Hepatocyte (in vitro differentiated cells): Measurements from ENCODE around the gene IFT88. TPM values are rescaled to one million over a fixed set of nuclear protein-coding genes. Genes with fewer than 3 reads are reported as not detected.

Experiments
- DNase-seq: peaks from one replicate; pipeline ENCODE4 v3.0.0-alpha.2; 2016; ENCODE audit warnings: low spot score
- H2AFZ ChIP-seq: fragments of 200-600 bp; sonication (generic); 2 replicates; pipeline ENCODE4 v1.6.0; 2016; ENCODE audit warnings: antibody characterized with exemption, mild to moderate bottlenecking
- H3K27ac ChIP-seq: fragments of 200-600 bp; sonication (generic); 2 replicates; pipeline ENCODE4 v1.5.1; 2016; ENCODE audit warnings: mild to moderate bottlenecking
- H3K27me3 ChIP-seq: fragments of 200-600 bp; sonication (generic); 2 replicates; pipeline ENCODE4 v1.6.1; 2016
- H3K36me3 ChIP-seq: fragments of 200-600 bp; sonication (generic); replicated peaks from 2 replicates; pipeline ENCODE4 v1.5.1; 2016; ENCODE audit warnings: low read depth; ENCODE audit not compliant: insufficient read depth
- H3K4me1 ChIP-seq: fragments of 200-600 bp; sonication (generic); 2 replicates; pipeline ENCODE4 v1.5.1; 2016; ENCODE audit warnings: mild to moderate bottlenecking, moderate library complexity; ENCODE audit not compliant: insufficient read depth
- H3K4me2 ChIP-seq: fragments of 200-600 bp; sonication (generic); 2 replicates; pipeline ENCODE4 v1.6.0; 2016
- H3K4me3 ChIP-seq: fragments of 200-600 bp; sonication (generic); 2 replicates; pipeline ENCODE4 v1.5.1; 2016; ENCODE audit warnings: mild to moderate bottlenecking
- H3K79me2 ChIP-seq: fragments of 200-600 bp; sonication (generic); 2 replicates; pipeline ENCODE4 v1.6.0; 2017; ENCODE audit warnings: mild to moderate bottlenecking
- H3K9me2 ChIP-seq: fragments of 200-600 bp; sonication (generic); replicated peaks from 2 replicates; pipeline ENCODE4 v1.6.0; 2017; ENCODE audit warnings: mild to moderate bottlenecking; ENCODE audit not compliant: insufficient read depth
- H3K9me3 ChIP-seq: fragments of 200-600 bp; sonication (generic); 2 replicates; pipeline ENCODE4 v1.5.1; 2016; ENCODE audit warnings: low read depth, mild to moderate bottlenecking
- H4K20me1 ChIP-seq: fragments of 200-600 bp; sonication (generic); 2 replicates; pipeline ENCODE4 v1.6.0; 2016; ENCODE audit warnings: mild to moderate bottlenecking; ENCODE audit not compliant: insufficient read depth, poor library complexity, severe bottlenecking
- CTCF ChIP-seq: fragments of 200-600 bp; sonication (generic); IDR thresholded peaks from 2 replicates; pipeline ENCODE4 v1.5.1; 2016; ENCODE audit warnings: antibody characterized with exemption, mild to moderate bottlenecking; ENCODE audit not compliant: poor library complexity
- EZH2 ChIP-seq: fragments of 200-600 bp; sonication (generic); IDR thresholded peaks from 2 replicates; pipeline ENCODE4 v1.6.1; 2016; ENCODE audit warnings: antibody characterized with exemption, mild to moderate bottlenecking, borderline replicate concordance
- EZH2phosphoT487 ChIP-seq: fragments of 200-600 bp; sonication (generic); IDR thresholded peaks from one replicate; pipeline ENCODE4 v1.6.1; 2018; ENCODE audit warnings: antibody characterized with exemption, mild to moderate bottlenecking, low read depth, moderate library complexity; ENCODE audit not compliant: unreplicated experiment, severe bottlenecking
- WGBS: methylation state at CpG from one replicate; pipeline ENCODE4 v1.1.6; 2016; ENCODE audit warnings: low lambda C conversion rate; ENCODE audit errors: missing lambda C conversion rate; 5-methylcytosine and 5-hydroxymethylcytosine counted together
- polyA plus RNA-seq: library from polyadenylated mRNA; unstranded; fragments of >200 nt; fragmentation: Nextera tagmentation; extraction: Ambion mirVana; gene quantifications from 2 replicates; pipeline ENCODE4 v1.2.1, GENCODE V29; 2016
- total RNA-seq: library from RNA; depleted of rRNA; stranded (reverse); fragments of >200 nt; gene quantifications from 2 replicates; pipeline ENCODE4 v1.2.3, GENCODE V29; 2014

IFT88 gene
- total and polyA plus RNA-seq, 2 experiments from 2014 or later, result 9.2 to 19.2 TPM

GRCh38 chr13:20682061-20682460 is 115.1 kb downstream of the IFT88 start:
- Histone ChIP-seq H3K4me3 (no peak overlapping the region), H3K36me3 (no peaks in the 10 kb centered on the region), H4K20me1 (no peaks in the 10 kb centered on the region), H3K4me1 (peaks cover 14% of the 10 kb centered on the region), H3K4me2 (no peak overlapping the region), H3K27ac (no peak overlapping the region), H2AFZ (no peak overlapping the region), H3K9me2 (no peaks in the 10 kb centered on the region), H3K9me3 (no peaks in the 10 kb centered on the region), H3K27me3 (no peaks in the 10 kb centered on the region), H3K79me2 (no peaks in the 10 kb centered on the region)
- DNase-seq, result no peak
- WGBS, result 100% methylated on average over 1 of the region's 1 CpG
- TF ChIP-seq CTCF, result no peak
- TF ChIP-seq EZH2phosphoT487, result no peak
- TF ChIP-seq EZH2, result no peak

GRCh38 chr13:20684041-20684440 is 117.1 kb downstream of the IFT88 start:
- no peak overlapping the region for H3K27ac ChIP-seq
- TF ChIP-seq CTCF (no peak), EZH2phosphoT487 (no peak), EZH2 (no peak)
- H4K20me1 ChIP-seq, result no peaks in the 10 kb centered on the region
- WGBS, result 88% methylated on average over 4 of the region's 4 CpGs
- H3K9me3 ChIP-seq, result no peaks in the 10 kb centered on the region
- H3K9me2 ChIP-seq, result no peaks in the 10 kb centered on the region
- no peak for DNase-seq
- H3K4me1 ChIP-seq, result peaks cover 5% of the 10 kb centered on the region
- H2AFZ ChIP-seq, result no peak overlapping the region
- H3K79me2 ChIP-seq, result no peaks in the 10 kb centered on the region
- H3K27me3 ChIP-seq, result no peaks in the 10 kb centered on the region
- H3K36me3 ChIP-seq, result no peaks in the 10 kb centered on the region
- H3K4me3 ChIP-seq, result no peak overlapping the region
- no peak overlapping the region for H3K4me2 ChIP-seq

GRCh38 chr13:20684546-20684945 is 117.6 kb downstream of the IFT88 start:
- Histone ChIP-seq H3K36me3 (no peaks in the 10 kb centered on the region), H3K4me3 (no peak overlapping the region), H3K9me3 (no peaks in the 10 kb centered on the region), H3K79me2 (no peaks in the 10 kb centered on the region), H4K20me1 (no peaks in the 10 kb centered on the region), H3K27ac (no peak overlapping the region), H2AFZ (no peak overlapping the region), H3K4me2 (no peak overlapping the region), H3K4me1 (peaks cover 5% of the 10 kb centered on the region), H3K27me3 (no peaks in the 10 kb centered on the region), H3K9me2 (no peaks in the 10 kb centered on the region)
- peak; percentile 26 for DNase-seq
- TF ChIP-seq EZH2phosphoT487, result no peak
- no peak for TF ChIP-seq EZH2
- TF ChIP-seq CTCF, result no peak
- WGBS, result 76% methylated on average over 18 of the region's 18 CpGs

- WGBS, result 32% methylated on average over 6 of the region's 6 CpGs
- no peak for DNase-seq
- no peaks in the 10 kb centered on the region for H3K27me3 ChIP-seq
- H3K4me2 ChIP-seq, result no peak overlapping the region
- H3K36me3 ChIP-seq, result no peaks in the 10 kb centered on the region
- H3K9me2 ChIP-seq, result no peaks in the 10 kb centered on the region
- no peaks in the 10 kb centered on the region for H3K9me3 ChIP-seq
- no peak overlapping the region for H2AFZ ChIP-seq
- no peaks in the 10 kb centered on the region for H3K79me2 ChIP-seq
- H3K4me3 ChIP-seq, result no peak overlapping the region
- TF ChIP-seq EZH2phosphoT487, result no peak
- peaks cover 5% of the 10 kb centered on the region for H3K4me1 ChIP-seq
- H4K20me1 ChIP-seq, result no peaks in the 10 kb centered on the region
- H3K27ac ChIP-seq, result no peak overlapping the region
Measured at GRCh38 chr13:20685092-20685491, 118.1 kb downstream of the IFT88 start.
